Activated naive CD4-positive, alpha-beta T cell treated with anti-CD3 and anti-CD28 coated beads, Interleukin-2, amount 50 U/mL, for 72 hours (primary cell): ENCODE data around the gene PATZ1. TPM values are rescaled to one million over a fixed set of nuclear protein-coding genes. Genes with fewer than 3 reads are reported as not detected.

Source experiments
- ATAC-seq, 2 donors: fragments of 150-1000 bp; cut with Tn5 transposase; 2 replicates each; pipeline ENCODE4 v1.10.0; 2021; ENCODE audit warnings: mild to moderate bottlenecking in 2 of 2, moderate library complexity in 2 of 2
- DNase-seq, 2 donors: peaks; one replicate each; pipeline ENCODE4 v3.0.0; 2021 to 2022; ENCODE audit warnings: low spot score in 2 of 2
- H3K27ac Mint-ChIP-seq, 2 donors: one replicate each; pipeline ENCODE4 v1.8.0; 2022; ENCODE audit warnings: mild to moderate bottlenecking in 2 of 2, mixed read lengths in 2 of 2
- H3K36me3 Mint-ChIP-seq, 2 donors: one replicate each; pipeline ENCODE4 v1.8.0; 2022; ENCODE audit warnings: mixed read lengths in 2 of 2
- H3K9me3 Mint-ChIP-seq, 2 donors: one replicate each; pipeline ENCODE4 v1.8.0; 2022; ENCODE audit warnings: mixed read lengths in 2 of 2
- total RNA-seq, 2 donors: library from RNA; stranded (reverse); gene quantifications; one replicate each; pipeline ENCODE4 v1.2.3, GENCODE V29; 2022

Gene PATZ1
- total RNA-seq, 2 donors from 2014 or later, result 23.5 to 32.3 TPM

GRCh38 chr22:31346733-31347250, 646 bp upstream of the PATZ1 start:
- DNase-seq (peak; percentile 39 to 68), ATAC-seq (peak; percentile 13)
- Mint-ChIP-seq H3K9me3 (no peaks in the 10 kb centered on the region), H3K27ac (peak overlapping the region; percentile 60 to 87), H3K36me3 (peaks cover 33 to 36% of the 10 kb centered on the region in 2 donors)

- peak; percentile 47 to 62 for ATAC-seq
- peak; percentile 90 to 92 for DNase-seq
- no peaks in the 10 kb centered on the region for H3K9me3 Mint-ChIP-seq
- H3K27ac Mint-ChIP-seq, result peak overlapping the region; percentile 74 to 93
- peaks cover 41 to 45% of the 10 kb centered on the region in 2 donors for H3K36me3 Mint-ChIP-seq
Measured at GRCh38 chr22:31345331-31346254, 553 bp downstream of the PATZ1 start.

- peak overlapping the region; percentile 93 to 97 for H3K27ac Mint-ChIP-seq
Measured at GRCh38 chr22:31344578-31345330, 1.4 kb downstream of the PATZ1 start.

GRCh38 chr22:31344256-31344577, 1.9 kb downstream of the PATZ1 start:
- peak overlapping the region; percentile 93 to 97 for H3K27ac Mint-ChIP-seq
- no peaks in the 10 kb centered on the region for H3K9me3 Mint-ChIP-seq
- H3K36me3 Mint-ChIP-seq, result peaks cover 41 to 53% of the 10 kb centered on the region in 2 donors
- DNase-seq (no peak), ATAC-seq (peak in 1 of 2 donors; percentile 51)

More at GRCh38 chr22:31344578-31345330, 1.4 kb downstream of the PATZ1 start:
- DNase-seq, result peak; percentile 23 to 76
- peak in 1 of 2 donors; percentile 19 for ATAC-seq
- Mint-ChIP-seq H3K36me3 (peaks cover 41 to 52% of the 10 kb centered on the region in 2 donors), H3K9me3 (no peaks in the 10 kb centered on the region)

GRCh38 chr22:31343235-31344191, 2.6 kb downstream of the PATZ1 start:
- Mint-ChIP-seq H3K27ac (peak overlapping the region; percentile 93 to 97), H3K9me3 (no peaks in the 10 kb centered on the region), H3K36me3 (peaks cover 41 to 53% of the 10 kb centered on the region in 2 donors)
- ATAC-seq (no peak), DNase-seq (peak in 1 of 2 donors; percentile 29)

GRCh38 chr22:31342389-31343140, 3.6 kb downstream of the PATZ1 start:
- H3K27ac Mint-ChIP-seq, result peak overlapping the region; percentile 93 to 97
- DNase-seq, result no peak

GRCh38 chr22:31341386-31342088, 4.6 kb downstream of the PATZ1 start:
- Mint-ChIP-seq H3K36me3 (peaks cover 41 to 60% of the 10 kb centered on the region in 2 donors), H3K9me3 (no peaks in the 10 kb centered on the region), H3K27ac (peak overlapping the region in 1 of 2 donors; percentile 93)
- ATAC-seq, result no peak
- DNase-seq, result no peak

More at GRCh38 chr22:31342389-31343140, 3.6 kb downstream of the PATZ1 start:
- Mint-ChIP-seq H3K36me3 (peaks cover 41 to 60% of the 10 kb centered on the region in 2 donors), H3K9me3 (no peaks in the 10 kb centered on the region)
- no peak for ATAC-seq

- H3K9me3 Mint-ChIP-seq, result no peaks in the 10 kb centered on the region
- peaks cover 43 to 62% of the 10 kb centered on the region in 2 donors for H3K36me3 Mint-ChIP-seq
- peak overlapping the region in 1 of 2 donors; percentile 93 for H3K27ac Mint-ChIP-seq
- ATAC-seq (no peak), DNase-seq (no peak)
Measured at GRCh38 chr22:31340765-31341247, 5.3 kb downstream of the PATZ1 start.

- DNase-seq (no peak), ATAC-seq (no peak)
- no peaks in the 10 kb centered on the region for H3K9me3 Mint-ChIP-seq
- peak overlapping the region; percentile 67 to 93 for H3K27ac Mint-ChIP-seq
- H3K36me3 Mint-ChIP-seq, result peaks cover 46 to 67% of the 10 kb centered on the region in 2 donors
Measured at GRCh38 chr22:31340360-31340759, 5.8 kb downstream of the PATZ1 start.

- H3K27ac Mint-ChIP-seq, result peak overlapping the region; percentile 67 to 93
Measured at GRCh38 chr22:31339148-31339832, 6.9 kb downstream of the PATZ1 start.

GRCh38 chr22:31337178-31337577, 9.0 kb downstream of the PATZ1 start:
- peak overlapping the region; percentile 78 to 81 for H3K27ac Mint-ChIP-seq
- H3K9me3 Mint-ChIP-seq, result no peaks in the 10 kb centered on the region
- ATAC-seq (peak; percentile 53 to 90), DNase-seq (no peak)
- peaks cover 26 to 64% of the 10 kb centered on the region in 2 donors for H3K36me3 Mint-ChIP-seq

More at GRCh38 chr22:31339148-31339832, 6.9 kb downstream of the PATZ1 start:
- no peak for DNase-seq
- peaks cover 46 to 67% of the 10 kb centered on the region in 2 donors for H3K36me3 Mint-ChIP-seq
- no peak for ATAC-seq
- H3K9me3 Mint-ChIP-seq, result no peaks in the 10 kb centered on the region

GRCh38 chr22:31334329-31334728, 11.8 kb downstream of the PATZ1 start:
- DNase-seq (no peak), ATAC-seq (no peak)
- H3K36me3 Mint-ChIP-seq, result peaks cover 17 to 50% of the 10 kb centered on the region in 2 donors
- H3K9me3 Mint-ChIP-seq, result no peaks in the 10 kb centered on the region
- peak overlapping the region; percentile 21 to 72 for H3K27ac Mint-ChIP-seq

- H3K36me3 Mint-ChIP-seq, result peaks cover 17 to 54% of the 10 kb centered on the region in 2 donors
Measured at GRCh38 chr22:31333641-31334040, 12.5 kb downstream of the PATZ1 start.

GRCh38 chr22:31332886-31333285, 13.3 kb downstream of the PATZ1 start:
- no peak for DNase-seq
- no peak for ATAC-seq
- Mint-ChIP-seq H3K9me3 (no peaks in the 10 kb centered on the region), H3K27ac (peak overlapping the region in 1 of 2 donors; percentile 66), H3K36me3 (peaks cover 17 to 49% of the 10 kb centered on the region in 2 donors)

More at GRCh38 chr22:31333641-31334040, 12.5 kb downstream of the PATZ1 start:
- Mint-ChIP-seq H3K27ac (peak overlapping the region; percentile 21 to 48), H3K9me3 (no peaks in the 10 kb centered on the region)
- DNase-seq (no peak), ATAC-seq (no peak)
